Measurements from ENCODE around the gene OTC. TPM values are rescaled to one million over a fixed set of nuclear protein-coding genes. Genes with fewer than 3 reads are reported as not detected.

Gene OTC
- total RNA-seq, 2 experiments from 2014 or later: 0.23 TPM; not detected in 1

- ChIA-PET POLR2A (no interaction called here), CTCF (no interaction called here)
- no peak overlapping the region for H3K4me3 Mint-ChIP-seq
- H3K27ac Mint-ChIP-seq: no peak overlapping the region
- ATAC-seq (no peak), DNase-seq (no peak)
- TF ChIP-seq CTCF (IDR thresholded peaks at IDR 0.05): no peak
- no peaks in the 10 kb centered on the region for H3K36me3 Mint-ChIP-seq (ENCODE audit: low read depth)
- H3K9me3 Mint-ChIP-seq: no peaks in the 10 kb centered on the region
- peaks cover 2% of the 10 kb centered on the region for H3K27me3 Mint-ChIP-seq
- intact Hi-C loops (cut with micrococcal nuclease): no loop called here
- no peaks in the 10 kb centered on the region for H3K4me1 Mint-ChIP-seq (ENCODE audit: low read depth)
Measured at GRCh38 chrX:38368774-38369173, 16.4 kb downstream of the OTC start.

GRCh38 chrX:38371641-38372040 lies 19.2 kb downstream of the OTC start:
- CTCF ChIA-PET: no interaction called here
- H3K27me3 Mint-ChIP-seq: peaks cover 2% of the 10 kb centered on the region
- H3K27ac Mint-ChIP-seq: no peak overlapping the region
- no peak overlapping the region for H3K4me3 Mint-ChIP-seq
- POLR2A ChIA-PET: no interaction called here
- DNase-seq (no peak), ATAC-seq (no peak)
- H3K4me1 Mint-ChIP-seq (ENCODE audit: low read depth): no peaks in the 10 kb centered on the region
- H3K36me3 Mint-ChIP-seq (ENCODE audit: low read depth): no peaks in the 10 kb centered on the region
- TF ChIP-seq CTCF (IDR thresholded peaks at IDR 0.05): no peak
- intact Hi-C loops (cut with micrococcal nuclease): no loop called here
- H3K9me3 Mint-ChIP-seq: no peaks in the 10 kb centered on the region

- Mint-ChIP-seq H3K27ac (no peak overlapping the region), H3K27me3 (peaks cover 2% of the 10 kb centered on the region), H3K4me1 (ENCODE audit: low read depth) (no peaks in the 10 kb centered on the region), H3K36me3 (ENCODE audit: low read depth) (no peaks in the 10 kb centered on the region), H3K9me3 (no peaks in the 10 kb centered on the region), H3K4me3 (no peak overlapping the region)
- TF ChIP-seq CTCF (IDR thresholded peaks at IDR 0.05): no peak
- POLR2A ChIA-PET: no interaction called here
- CTCF ChIA-PET: no interaction called here
- DNase-seq (no peak), ATAC-seq (no peak)
- intact Hi-C loops (cut with micrococcal nuclease): no loop called here
Measured at GRCh38 chrX:38374431-38374830, 22.0 kb downstream of the OTC start.

- no peak for TF ChIP-seq CTCF (IDR thresholded peaks at IDR 0.05)
- ATAC-seq (no peak), DNase-seq (peak; percentile 1)
- Mint-ChIP-seq H3K36me3 (ENCODE audit: low read depth) (no peaks in the 10 kb centered on the region), H3K9me3 (no peaks in the 10 kb centered on the region), H3K4me3 (no peak overlapping the region), H3K27me3 (peaks cover 2% of the 10 kb centered on the region), H3K27ac (no peak overlapping the region), H3K4me1 (ENCODE audit: low read depth) (no peaks in the 10 kb centered on the region)
- ChIA-PET CTCF (no interaction called here), POLR2A (no interaction called here)
- intact Hi-C loops (cut with micrococcal nuclease): no loop called here
Measured at GRCh38 chrX:38375891-38376290, 23.5 kb downstream of the OTC start.

GRCh38 chrX:38376747-38377146 lies 24.3 kb downstream of the OTC start:
- ChIA-PET POLR2A (no interaction called here), CTCF (no interaction called here)
- no peak for DNase-seq
- ATAC-seq: no peak
- H3K9me3 Mint-ChIP-seq: no peaks in the 10 kb centered on the region
- H3K4me1 Mint-ChIP-seq (ENCODE audit: low read depth): no peaks in the 10 kb centered on the region
- peaks cover 2% of the 10 kb centered on the region for H3K27me3 Mint-ChIP-seq
- no peaks in the 10 kb centered on the region for H3K36me3 Mint-ChIP-seq (ENCODE audit: low read depth)
- no peak for TF ChIP-seq CTCF (IDR thresholded peaks at IDR 0.05)
- H3K27ac Mint-ChIP-seq: no peak overlapping the region
- H3K4me3 Mint-ChIP-seq: no peak overlapping the region
- intact Hi-C loops (cut with micrococcal nuclease): no loop called here
